Islet precursor cell (in vitro differentiated cells): ENCODE data around the gene ELMOD1.

ENCODE experiments used
- DNase-seq: peaks from one replicate; pipeline ENCODE4 v3.0.0-alpha.2; 2018

Gene ELMOD1

DNA sequence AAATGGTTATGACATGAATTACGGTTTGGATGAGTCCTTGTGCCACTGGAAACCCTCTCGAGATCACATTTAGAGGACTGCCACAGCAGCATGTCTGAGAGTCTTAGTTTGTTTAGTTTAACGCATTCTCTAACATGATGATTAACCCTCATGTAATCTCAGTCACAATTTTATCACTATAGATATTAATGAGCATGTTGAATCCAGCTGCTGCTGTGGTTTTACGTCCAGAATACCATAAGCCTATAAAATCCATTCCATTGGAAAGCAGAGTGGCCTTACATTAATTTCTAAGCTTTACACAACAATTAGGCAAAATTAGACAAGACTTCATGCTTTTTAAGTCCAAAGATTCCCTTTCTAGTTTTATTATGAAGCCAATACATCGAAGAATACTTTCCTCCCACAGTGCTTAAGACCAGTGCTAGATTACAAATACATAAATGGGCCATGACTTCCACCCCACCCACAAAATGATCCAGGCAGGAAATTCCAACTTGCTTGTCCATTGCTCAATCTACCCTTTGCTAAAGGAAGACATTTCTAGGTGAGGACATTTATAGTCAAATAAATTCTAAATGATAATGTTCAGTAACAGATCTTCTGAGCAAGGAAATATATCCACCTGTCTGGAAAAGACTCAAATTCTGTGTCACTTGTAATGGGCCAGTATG is 3.5 kb upstream of the ELMOD1 start:
- DNase-seq, result no peak

DNA sequence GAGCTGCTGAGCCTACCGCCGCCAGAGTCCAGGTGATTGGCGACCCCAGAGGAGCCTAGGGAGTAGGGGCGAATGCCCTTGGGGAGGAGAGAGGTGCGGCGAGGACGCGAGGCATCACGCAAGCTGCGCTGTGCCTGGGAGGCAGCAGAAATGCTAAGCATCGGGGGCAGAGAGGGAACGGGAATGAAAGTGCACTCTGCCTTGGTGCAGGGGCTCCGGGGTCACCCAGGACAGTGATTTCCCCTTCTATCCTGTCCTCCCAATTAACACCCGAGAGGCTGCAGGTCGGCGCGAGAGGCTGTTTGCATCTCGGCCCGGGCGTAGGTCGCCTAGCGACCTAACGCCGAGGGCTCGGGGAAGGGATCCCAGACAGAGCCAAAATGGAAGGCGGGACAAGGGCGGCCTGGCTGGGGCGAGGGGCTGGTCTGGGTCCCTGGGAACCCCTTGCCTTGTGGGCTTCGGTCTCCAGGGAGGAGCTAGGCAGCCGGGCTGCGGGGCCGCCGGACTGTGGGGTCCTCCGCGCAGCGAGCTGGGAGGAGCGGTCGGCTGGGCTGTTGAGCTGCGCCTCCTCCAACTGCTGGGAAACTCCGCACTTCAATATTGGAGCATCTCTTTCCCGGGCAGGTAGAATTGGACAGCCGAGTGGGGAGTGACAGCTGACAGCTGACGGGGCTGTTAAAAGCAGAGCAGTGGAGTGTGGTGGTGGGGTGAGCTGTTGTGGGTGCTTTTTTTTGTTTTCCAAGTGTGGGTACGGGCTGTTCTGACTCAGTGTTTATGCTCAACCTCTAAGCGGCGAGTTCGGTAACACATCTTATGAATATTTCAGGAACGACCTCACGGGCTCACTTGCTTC is 657 bp downstream of the ELMOD1 start:
- DNase-seq, result peak; percentile 70

DNA sequence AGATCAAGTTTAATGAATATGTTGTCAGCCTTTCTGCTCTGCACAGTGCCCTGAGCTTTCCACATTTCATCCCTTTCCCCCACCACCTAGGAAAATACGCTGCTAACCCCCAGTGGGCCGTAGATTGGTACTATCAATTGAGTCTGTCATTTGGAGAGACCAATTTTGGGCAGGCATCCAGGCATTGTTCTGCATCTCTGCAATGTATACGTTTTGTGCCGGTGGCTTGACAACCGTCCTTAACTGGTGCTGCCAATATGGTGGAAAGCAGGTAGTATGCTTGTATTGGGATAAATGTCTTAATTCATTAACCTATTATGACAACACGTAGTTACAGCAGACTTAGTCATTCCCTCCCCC is 1.3 kb downstream of the ELMOD1 start:
- DNase-seq, result no peak

DNA sequence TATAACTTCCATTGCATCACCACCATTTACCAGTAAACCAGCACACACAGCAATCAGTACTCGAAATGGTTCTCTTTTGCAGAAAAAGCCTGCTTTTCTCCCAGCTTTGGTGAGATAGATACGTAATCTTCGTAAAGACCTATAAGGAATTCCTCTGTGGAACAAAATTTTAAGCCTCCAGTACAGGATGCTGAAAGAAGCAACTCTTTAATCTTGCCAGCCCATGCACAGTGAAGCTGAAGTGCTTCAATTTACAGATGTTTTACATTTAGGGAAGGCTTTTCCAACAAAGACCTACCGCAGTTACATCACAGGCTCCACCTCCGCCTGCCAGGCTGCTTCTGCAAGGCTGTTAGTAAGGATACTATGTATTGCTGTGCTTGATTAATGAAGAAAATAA is 1.9 kb downstream of the ELMOD1 start:
- DNase-seq, result no peak

DNA sequence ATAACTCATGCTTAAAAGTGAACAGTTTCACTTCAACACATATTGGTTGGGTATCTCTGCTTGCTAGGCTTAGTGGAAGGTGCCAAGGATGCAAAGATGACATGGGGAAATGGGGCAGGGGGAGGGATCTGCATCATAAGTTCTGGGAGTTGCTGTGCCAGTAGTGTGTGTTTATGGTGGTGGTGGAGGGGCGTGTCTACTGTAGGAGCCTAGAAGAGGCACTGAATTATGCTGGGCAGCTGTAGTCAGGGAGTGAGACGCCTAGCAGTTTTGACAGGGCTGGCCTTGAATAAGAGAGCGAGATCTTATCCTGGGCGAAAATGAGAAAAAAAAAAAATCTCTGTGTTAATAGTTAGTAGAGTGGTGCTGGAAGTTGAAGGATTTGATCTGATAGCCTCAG is 3.0 kb downstream of the ELMOD1 start:
- peak; percentile 61 for DNase-seq

DNA sequence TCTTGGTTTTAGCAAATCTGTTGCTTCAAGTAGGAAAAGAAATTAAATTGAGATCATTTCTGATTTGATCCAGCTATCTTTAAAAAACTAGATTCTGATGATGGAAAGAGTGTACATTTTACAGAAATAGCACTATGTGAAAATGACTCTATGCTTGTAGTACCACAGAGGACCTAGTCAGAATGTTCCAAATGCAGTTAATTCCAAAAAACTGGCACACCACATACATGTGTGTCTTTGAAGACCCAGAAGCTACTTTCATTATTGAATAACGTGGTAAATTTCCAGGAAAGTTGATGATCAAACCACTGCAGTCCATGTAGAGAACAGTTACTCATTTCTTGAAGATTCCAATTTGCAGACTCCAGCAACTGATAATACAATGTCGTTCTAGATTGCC is 3.8 kb downstream of the ELMOD1 start:
- no peak for DNase-seq

DNA sequence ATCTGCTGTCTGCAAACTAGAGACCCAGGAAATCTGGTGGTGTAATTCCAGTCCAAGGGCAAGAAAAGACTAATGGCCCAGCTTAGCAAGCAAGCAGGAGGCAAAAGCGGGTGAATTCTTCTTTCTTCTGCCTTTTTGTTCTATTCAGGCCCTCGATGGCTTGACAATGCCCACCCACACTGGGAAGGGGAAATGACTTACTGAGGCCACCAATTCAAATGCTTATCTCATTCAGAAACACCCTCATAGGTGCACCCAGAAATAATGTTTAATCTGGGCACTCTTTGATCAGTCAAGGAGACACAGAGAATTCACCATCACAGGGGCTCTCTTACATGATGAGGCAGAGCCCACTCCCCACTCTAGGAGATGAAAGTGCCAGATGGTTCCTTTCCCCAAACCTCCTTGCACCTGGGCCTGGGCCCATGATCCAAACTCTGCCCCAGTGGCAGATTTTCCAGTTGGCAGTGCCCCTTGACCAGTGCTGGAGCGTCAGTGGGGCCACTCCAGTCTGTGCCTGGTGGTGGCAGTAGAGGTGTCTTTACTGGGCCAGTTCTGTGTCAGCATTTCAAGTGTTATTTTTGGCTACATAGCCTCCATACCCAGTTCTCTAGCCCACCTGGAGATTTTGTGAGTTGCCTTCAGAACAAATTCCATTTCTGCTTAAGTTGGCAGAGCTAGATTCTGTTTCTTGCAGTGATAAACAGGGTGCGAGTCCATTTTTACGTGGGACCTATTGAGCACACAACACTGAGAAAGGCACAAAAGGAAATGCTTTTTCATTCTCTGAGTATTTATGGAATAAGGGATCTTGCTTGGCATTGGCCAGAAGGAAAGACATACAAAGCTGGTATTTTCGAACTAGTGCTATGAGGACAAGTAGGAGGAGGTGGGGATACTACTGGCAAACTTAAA is 7.5 kb downstream of the ELMOD1 start:
- DNase-seq, result peak; percentile 70

DNA sequence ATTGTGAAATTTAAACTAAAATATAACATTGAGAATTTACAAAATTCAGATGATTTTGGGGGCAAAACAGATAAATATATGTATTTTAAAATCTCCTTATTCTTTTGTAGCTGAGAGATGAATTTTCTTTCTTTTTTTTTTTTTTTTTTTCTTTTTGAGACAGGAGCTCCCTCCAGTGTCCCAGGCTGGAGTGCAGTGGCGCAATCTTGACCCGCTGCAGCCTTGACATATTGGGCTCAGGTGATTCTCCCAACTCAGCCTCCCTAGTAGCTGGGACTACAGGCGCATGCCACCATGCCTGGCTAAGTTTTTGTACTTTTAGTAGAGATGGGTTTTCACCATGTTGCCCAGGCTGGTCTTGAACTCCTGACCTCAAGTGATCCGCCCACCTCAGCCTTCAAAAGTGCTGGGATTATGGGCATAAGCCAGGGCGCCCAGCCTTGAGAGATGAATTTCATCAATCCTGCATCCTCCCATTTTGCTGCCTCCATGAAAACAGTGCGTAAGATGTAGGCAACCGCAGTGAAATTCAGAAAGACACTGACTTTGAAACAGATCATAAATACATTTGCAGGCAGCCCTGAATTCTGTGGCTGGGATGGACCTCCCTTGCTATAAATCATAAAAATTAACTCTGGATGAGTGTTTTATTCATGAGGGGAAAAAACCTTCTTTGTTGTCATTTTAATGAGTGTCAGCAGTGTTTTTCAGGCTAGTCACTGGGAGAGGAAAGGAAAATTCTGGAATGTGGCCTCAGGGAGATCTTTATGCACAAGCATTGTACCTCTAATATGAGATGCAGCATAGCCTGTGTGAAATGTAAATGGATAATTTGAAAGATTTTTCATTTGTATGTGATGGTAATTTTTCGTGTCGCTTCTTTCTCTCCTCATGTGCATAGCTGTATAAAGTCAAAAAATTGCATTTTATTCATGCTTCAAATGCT is 14.4 kb downstream of the ELMOD1 start:
- no peak for DNase-seq

DNA sequence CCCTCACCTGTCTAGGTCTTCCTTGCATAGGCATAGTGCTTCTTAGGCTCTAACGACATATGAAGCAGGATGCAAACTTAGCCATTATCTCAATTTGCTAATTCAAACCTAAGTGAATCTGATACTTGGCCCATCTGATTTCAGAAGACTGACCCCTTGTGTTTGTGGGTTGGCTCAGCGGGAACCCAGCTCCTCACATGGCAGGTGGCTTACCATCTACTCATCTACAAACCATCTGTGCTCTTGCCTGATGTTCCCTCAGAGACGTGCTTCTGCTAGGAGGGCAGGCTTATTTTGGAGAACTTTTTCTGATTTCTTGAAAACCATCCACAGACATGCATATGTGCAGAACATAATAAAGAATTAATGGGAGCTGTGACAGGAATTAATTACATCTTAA is 15.2 kb downstream of the ELMOD1 start:
- no peak for DNase-seq

DNA sequence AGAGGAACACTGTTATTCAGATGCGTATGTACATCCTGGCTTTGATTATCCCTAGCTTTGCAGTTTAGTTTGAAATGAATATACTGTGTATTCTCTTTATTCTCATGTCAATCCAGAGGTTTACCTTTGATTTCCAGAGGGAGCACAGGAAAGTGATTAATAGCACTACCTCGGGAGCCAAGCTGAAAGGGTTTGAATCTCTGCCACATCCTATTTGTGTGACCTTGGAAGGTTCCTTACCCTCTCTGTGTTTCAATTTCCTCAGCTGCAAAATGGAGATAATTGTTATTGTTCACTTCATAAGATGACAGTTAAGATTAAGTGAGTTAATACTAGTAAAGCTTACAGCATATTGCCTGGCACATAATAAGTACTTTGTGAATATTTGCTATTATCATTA is 17.9 kb downstream of the ELMOD1 start:
- no peak for DNase-seq

DNA sequence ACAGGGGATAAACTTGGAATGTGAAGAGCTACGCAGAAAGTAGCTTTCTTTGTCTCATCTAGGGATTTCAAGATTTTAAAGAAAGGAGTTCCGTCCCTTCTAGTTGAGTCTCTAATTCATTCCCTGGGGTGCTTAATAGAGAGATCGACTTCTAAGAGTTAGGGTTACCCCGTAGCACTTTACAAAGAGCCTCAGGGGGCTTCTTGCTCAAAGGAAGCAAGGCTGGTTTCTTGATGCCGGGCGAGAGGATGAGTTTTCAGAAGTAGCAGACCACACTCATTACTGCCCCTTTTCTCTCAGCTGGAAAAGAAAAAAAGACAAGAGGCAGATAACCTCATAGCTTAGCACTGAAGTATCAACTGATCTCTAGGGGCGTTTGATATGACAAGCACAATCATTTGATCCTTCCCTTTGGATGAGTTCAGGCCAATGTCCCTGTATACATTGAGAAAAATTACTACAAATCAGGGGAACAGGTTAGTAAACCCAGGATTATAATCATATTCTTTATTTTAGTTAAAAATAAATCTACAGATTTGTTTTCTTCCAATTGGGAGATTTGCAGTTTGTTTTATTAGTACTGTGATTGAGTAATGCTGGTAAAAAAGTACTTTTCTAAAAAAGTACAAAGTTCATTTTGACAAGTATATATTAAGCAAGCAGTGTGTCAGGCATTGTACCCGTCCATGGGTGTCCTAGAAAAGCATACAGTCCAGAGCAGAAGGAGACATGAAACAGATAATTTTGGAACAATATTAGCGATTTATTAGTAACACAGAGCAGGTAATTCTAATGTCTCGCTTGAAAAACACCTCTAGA is 18.7 kb downstream of the ELMOD1 start:
- DNase-seq, result no peak

DNA sequence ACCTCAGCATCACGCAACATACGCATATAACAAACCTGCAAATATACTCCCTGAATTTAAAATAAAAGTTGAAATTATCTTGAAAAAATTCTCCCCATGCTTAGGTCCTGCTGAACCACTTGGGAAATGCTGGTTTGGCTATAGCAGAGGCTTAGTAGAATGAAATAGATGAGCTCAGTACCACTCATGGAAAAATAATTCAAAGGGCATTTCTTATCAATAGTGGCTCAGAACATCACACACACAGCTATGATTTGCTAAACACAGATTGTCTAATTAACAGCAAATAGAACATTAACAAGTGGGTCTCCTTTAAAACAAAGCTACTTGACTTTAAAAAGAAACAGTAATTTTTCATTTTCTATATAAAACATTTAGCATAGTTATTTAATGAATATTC is 21.5 kb downstream of the ELMOD1 start:
- no peak for DNase-seq

DNA sequence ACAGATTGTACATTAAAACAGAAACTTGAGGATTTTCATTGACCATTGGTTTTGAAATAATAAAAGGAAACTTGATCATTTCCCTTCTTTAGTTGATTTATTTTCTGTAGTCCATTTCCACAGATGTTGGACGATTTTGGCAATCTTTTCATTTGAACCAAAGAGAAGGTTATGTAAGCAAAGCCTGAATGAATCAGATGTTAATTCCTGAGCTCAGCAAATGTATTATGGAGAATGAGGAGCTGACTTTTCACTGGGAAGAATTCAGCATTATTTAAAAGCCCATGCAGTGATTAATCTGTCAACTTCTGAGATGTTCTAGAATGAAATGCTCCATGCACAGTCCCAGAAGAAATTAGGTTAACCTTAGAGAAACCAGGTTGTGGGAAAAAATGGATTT is 29.0 kb downstream of the ELMOD1 start:
- no peak for DNase-seq

DNA sequence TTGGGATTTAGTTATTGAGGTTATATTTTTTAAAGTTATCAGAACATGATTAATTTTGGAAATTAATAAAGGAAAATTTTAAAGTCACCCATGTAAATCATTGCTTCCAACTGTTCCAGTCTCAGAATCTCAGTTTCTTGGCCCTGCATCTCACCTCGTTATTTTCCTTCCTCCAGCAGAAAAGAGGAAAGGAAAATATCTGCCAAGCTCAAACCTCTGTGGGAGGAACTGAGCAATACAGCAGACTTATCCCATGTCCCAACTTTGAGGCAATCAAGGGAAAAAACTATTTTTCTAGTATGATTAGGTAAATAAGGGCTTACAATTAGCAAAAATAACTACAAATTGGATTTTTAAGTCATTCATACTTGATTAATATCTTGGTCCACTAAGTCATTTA is 30.1 kb downstream of the ELMOD1 start:
- no peak for DNase-seq

DNA sequence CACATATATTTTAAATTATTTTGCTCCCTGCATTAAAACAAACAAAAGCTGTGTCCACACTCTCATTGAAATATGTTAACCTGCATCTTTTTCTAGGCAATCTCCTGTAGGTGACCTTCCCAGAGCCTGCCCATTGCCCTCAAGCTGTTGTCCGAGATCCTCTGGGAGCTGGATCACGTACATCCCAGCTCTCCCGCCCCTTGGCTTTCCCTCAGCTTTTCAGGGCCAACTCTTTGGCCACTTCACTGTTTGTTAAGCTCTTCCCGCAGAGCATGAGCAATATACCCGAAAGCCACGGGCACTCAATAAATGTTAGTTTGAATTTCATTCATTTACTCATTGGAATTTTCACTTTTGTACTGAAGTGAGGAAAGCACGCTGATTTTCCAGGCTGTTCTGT is 32.2 kb downstream of the ELMOD1 start:
- no peak for DNase-seq

DNA sequence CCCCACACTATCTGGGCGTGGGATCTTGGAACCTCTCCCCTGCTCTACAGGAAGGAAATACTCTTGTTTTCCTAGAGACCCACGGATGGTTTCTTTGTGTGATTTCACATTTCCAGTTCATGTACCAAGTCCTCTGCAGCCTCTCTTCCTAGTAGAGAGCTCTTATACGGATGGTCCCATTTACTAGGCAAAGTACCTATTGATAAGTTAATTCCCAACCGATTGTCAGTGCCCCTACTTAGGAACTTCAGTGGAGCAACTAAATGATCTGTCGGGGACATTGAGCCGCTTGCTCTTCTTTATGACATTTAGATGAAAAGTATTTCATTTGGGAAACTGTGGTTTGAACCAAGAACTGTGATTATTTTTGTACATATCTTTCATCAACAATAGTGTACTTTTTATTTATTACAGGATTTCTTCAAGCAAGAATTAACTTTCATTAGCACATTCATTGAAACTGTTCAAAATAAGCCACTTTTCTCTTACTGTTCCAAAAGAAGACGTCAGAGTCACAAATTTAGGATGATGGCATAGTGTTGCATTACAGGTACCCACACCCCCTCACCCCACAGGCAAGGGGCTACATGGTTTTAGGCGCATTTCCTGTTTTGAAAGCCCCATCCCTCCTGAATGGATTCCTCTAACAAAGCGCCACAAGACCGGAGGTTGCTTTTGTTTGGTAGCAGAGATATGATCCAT is 34.2 kb downstream of the ELMOD1 start:
- no peak for DNase-seq

DNA sequence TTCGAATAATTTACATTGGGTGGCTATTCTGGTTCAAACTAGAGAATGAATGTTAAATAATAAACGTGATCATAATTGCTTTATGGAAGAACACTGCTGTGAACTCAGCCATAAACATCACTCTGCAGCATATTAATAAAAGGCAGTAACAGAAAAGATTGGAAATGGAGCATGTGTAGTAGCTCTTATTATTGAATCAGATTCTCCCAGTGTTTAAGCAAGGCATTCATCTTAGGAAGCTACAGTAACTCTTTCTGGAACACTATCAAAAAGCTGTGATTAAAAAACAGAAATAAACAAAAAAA is 34.7 kb downstream of the ELMOD1 start:
- DNase-seq, result no peak

DNA sequence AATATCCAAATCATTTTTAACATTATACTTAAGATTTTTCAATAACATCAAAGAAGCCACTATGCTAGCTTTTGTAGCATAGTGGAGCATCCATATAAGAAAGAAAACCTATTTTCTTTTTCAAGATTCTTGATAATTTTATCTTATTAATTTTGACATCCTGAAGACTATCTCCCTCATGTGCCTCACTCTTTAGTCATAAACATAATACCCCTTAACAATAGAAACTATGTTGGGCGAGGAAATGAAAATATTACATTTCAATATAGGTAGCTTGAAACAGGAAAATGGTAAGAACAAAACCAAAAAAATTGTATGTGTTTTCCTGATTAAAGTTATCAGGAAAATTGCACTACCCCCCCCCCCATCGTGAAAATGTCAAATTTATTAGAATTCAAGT is 40.1 kb downstream of the ELMOD1 start:
- no peak for DNase-seq

DNA sequence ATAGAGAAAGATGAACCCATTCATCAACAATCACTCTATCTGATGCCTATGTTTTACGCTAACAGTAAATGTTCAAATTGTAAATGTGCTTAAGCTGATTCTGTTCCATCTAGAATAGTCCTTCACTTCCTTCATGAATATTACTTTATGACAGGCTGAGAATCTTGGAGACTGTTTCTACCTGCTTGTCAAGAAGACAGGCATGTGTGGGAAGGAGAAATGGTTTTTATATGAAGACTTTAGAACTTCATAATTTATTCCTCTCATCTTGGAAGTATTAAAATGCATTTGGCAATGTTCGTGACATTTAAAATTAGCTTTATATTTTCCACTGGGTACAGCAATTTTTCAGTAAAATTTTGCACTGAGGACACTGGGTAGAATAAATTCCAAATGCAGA is 41.0 kb downstream of the ELMOD1 start:
- no peak for DNase-seq

DNA sequence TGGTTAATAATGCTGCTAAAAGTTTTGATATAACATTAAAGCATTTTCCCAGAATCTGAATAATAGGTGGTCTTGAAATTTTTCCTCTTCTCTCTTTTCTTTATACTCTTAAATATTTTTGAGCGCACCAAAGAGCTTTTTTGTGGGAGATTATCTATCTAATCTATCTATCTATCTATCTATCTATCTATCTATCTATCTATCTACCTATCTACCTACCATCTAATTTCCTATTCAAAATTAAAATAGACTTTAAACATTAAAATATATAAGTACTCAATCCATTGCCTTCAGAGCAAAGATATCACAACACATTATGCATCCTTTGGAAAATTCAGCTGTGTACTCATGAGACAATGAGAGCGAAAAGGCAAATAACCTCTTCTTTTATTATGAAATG is 55.8 kb downstream of the ELMOD1 start:
- no peak for DNase-seq

DNA sequence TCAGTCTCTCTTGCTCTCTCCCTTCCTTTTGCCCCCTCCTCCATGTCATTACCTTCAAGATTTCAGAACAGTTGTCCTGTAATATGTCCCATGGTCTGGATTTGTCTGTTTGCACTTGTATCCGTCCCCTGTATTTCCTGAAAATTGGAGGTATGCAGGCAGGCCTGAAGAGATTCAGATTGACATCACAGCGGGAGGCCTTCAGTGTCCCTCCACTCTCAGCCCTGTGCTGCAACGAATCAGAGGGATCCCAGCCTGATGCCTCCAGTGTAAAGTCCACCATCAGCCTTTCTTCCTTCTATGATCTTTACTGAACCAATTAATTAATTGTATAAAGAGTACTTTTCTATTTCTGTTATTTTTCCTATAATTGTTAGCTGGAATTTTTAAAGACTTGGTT is 57.3 kb downstream of the ELMOD1 start:
- no peak for DNase-seq
